OCI-M1 (cell line): ENCODE results near the gene DCAF12L1.

Source experiments
- DNase-seq: peaks from one replicate; lab custom pipeline; 2025; lab: John Stamatoyannopoulos, UW

DCAF12L1 gene

DNA sequence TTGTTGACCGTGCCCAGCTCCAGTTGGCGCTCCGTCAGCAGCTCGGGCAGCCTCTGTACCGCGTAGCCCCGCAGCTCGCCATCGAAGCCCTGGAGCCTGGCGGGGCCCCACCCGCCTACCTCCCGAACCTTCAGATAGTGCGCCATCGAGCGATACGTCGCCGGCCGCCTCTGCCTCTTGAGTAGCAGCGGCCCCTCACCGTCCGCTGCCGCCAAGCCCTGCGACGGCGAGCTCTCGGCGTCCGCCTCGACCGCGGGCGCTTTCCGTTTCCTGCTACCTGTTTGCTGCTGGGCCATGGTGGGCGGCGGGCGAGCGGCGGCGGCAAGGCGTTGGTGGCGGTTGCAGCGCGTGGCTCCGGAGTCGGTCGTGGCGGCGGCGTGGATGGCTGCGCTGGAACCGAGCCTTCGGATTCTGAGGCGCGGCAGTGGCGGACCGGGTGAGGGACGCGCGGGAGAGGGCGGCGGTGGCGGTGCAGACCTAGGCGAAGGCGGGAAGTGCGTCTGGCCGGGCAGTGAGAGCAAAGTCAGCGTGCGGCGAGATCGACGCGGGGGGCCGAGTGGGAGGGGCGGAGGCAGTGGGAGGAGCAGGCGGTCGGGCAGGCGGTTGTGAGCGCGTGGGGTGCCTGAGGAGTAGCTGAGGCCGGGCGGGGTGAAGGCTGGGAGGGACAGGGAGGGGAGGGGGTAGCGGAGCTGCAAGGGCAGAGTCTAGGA is at the start of gene DCAF12L1:
Gene DCAF12L1 (minus strand): TSS at position 502 of the 710 bp plus-strand sequence. CDS start 206 bp downstream, at position 296.
- no peak for DNase-seq

GRCh38 chrX:126580877-126581276 is 28.3 kb upstream of the DCAF12L1 start:
- no peak for DNase-seq

GRCh38 chrX:126575911-126576310 is 23.3 kb upstream of the DCAF12L1 start:
- no peak for DNase-seq

DNA sequence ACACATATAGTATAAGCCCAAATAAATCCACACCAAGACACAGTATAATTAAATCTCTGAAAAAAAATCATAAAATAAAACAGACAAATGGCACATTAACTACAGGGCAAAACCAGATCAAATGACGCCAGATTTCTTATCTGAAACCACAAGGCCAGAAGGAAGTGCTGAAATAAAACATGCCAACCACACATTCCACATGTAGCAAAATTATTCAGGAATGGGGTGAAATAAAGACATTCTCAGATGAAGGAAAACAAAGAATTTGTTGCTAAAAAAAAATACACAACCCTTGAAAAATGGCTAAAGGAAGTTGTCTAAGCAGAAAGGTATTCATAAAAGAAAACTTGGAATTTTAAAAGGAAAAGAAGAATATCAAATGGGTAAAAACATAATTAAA is 4.5 kb upstream of the DCAF12L1 start:
- DNase-seq: no peak

GRCh38 chrX:126551725-126552312 is 795 bp downstream of the DCAF12L1 start:
- DNase-seq: no peak

DNA sequence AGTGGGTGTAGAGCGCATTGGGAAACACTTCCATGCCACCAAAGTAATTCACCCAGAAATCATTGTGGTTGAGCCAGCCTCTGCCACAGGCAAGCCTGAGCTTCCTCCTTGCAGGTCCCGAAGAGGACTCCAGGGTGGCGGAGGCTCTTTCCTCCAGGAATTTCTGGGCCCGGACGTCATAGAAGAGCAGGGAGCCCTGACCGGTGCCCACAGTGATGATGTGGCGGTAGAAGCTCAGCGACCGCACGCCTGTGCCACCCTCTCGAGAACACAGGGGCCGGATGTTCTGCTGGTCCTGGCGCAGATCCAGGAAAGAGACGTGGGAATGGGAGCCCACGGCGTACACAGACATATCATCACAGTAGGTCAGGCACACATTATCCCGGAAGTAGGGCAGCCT is 1.3 kb downstream of the DCAF12L1 start:
- no peak for DNase-seq

DNA sequence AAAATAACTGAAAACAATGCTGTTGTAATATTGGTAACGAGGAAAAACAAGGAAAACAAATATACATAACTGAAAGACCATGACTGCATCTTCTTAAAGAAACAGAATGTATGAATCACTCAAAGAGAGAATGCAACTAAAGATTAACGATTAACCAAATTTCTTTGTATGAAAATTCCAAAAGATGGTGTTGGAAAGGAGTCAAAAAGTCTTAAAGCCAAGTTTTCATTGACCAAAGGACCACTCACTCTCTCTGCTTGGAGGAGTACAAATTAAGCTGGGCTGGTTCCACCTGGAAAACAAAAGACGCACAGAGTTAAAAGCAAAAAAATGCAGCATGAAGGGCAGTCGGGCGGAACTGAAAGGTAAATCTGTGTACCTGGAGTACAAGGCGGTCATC is 1.8 kb downstream of the DCAF12L1 start:
- no peak for DNase-seq

DNA sequence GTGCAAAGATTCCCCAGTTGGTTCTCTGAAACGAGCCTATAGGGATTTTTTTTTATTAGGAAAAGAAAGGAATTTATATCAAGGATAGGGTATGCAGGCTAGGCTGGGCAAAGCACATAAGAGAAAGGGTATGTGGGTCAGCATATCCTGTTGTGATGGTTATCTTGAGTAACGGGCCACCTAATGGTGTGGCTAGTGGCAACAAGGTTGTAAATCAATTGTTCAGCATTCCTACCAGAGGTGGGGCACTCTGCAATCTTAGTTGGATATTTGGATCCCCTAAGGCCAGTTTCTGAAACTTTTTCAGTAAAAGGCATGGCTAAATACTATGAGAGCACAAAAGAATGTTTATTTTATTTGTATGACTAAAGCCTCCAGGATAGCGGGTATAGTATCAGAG is 42.7 kb downstream of the DCAF12L1 start:
- DNase-seq: no peak
